ENCODE data around the gene NBPF26.
"Not testable (repeated sequence)": the region's sequence is repeated elsewhere in the genome, so short reads cannot be mapped to it uniquely, and the experiment has no call there.

Gene NBPF26

GRCh38 chr1:120859615-120860234, 136.0 kb downstream of the NBPF26 start:
- not testable (repeated sequence) for DNase-seq

GRCh38 chr1:120878206-120878605, 154.5 kb downstream of the NBPF26 start:
- DNase-seq: not testable (repeated sequence)

- not testable (repeated sequence) for DNase-seq
Measured at GRCh38 chr1:120880056-120880455, 156.3 kb downstream of the NBPF26 start.

GRCh38 chr1:120881934-120882333, 158.2 kb downstream of the NBPF26 start:
- DNase-seq: not testable (repeated sequence)
